Left renal pelvis (tissue), 4 donors: ENCODE data around the gene TNFRSF19. TPM values are rescaled to one million over a fixed set of nuclear protein-coding genes. Genes with fewer than 3 reads are reported as not detected.

Experiments used
- DNase-seq, 4 donors: peaks; one replicate each; pipeline ENCODE4 v3.0.0-alpha.2; 2013; ENCODE audit warnings: low read depth in 4 of 4, low spot score in 3 of 4
- polyA plus RNA-seq, 4 donors: library from polyadenylated mRNA; unstranded; fragments of 120-200 nt; gene quantifications; one replicate each; pipeline ENCODE4 v1.2.1, GENCODE V29; 2013; ENCODE audit not compliant: insufficient read length in 4 of 4

The TNFRSF19 gene
- polyA plus RNA-seq, 4 donors, result 28.8 to 56.4 (median 50.9) TPM

GRCh38 chr13:23711355-23711754, 141.1 kb downstream of the TNFRSF19 start:
- DNase-seq, result no peak

DNA sequence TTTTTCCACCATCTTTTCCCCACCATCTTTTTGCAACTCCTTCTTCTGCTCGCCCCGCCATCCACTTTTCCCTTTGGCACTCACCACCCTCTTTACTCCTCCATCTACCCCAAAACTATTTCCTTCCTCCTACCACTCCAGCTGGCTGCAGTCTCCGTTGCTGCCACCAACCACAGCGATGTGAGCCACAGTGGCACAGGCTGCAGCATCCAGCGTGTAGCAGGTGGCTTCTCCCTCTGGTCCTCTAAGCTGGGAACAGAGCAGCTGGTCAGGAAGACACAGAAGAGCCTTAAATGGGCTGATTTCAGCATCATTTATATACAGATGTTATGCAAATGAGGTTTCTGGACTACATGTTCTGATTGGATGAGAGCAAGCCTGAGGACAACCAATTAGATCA, 144.5 kb downstream of the TNFRSF19 start:
- DNase-seq, result no peak

- no peak for DNase-seq
These were observed 145.0 kb downstream of the TNFRSF19 start for GRCh38 chr13:23715092-23715761.

- DNase-seq, result no peak
These were observed 145.6 kb downstream of the TNFRSF19 start for GRCh38 chr13:23715762-23716235.

DNA sequence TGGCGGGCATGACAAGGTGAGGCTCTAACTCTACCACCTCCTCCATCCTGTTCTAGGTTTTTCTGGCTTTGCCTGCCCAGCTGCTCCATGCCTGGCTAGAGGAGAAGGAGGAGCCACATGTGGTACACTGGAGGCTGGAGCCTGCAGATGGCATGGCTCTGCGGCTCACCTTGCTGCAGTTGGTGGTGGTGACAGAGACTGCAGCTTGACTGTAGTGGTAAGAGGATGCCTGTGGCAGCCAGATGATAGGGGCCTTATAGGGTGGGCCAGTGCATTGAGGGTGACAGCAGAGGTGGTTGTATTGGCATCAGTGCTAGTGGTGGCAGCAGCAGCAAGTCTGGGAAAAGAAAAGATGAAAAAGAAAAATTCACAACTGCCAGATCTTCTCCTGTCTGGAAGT, 146.2 kb downstream of the TNFRSF19 start:
- no peak for DNase-seq

DNA sequence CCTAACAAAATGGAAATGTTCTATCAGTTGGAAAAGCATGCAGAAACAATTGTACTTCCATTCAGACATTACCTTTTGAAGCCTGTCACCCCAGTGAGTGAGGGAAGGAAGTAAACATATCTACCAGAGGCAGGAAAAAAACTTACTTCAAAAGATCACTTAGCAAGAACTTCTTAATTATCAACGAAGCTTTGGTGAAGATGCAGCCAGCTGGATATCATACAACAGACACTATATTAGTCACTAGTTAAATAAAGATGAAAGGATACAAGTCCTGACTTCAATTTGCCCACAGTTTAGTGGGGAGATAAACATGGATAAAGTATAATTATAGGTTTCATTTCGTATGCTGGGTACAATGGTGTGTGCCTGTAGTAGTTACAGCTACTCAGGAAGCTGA, 148.8 kb downstream of the TNFRSF19 start:
- DNase-seq, result no peak

GRCh38 chr13:23722726-23723453, 152.7 kb downstream of the TNFRSF19 start:
- no peak for DNase-seq

- DNase-seq, result no peak
These were observed 153.3 kb downstream of the TNFRSF19 start for GRCh38 chr13:23723471-23723870.

DNA sequence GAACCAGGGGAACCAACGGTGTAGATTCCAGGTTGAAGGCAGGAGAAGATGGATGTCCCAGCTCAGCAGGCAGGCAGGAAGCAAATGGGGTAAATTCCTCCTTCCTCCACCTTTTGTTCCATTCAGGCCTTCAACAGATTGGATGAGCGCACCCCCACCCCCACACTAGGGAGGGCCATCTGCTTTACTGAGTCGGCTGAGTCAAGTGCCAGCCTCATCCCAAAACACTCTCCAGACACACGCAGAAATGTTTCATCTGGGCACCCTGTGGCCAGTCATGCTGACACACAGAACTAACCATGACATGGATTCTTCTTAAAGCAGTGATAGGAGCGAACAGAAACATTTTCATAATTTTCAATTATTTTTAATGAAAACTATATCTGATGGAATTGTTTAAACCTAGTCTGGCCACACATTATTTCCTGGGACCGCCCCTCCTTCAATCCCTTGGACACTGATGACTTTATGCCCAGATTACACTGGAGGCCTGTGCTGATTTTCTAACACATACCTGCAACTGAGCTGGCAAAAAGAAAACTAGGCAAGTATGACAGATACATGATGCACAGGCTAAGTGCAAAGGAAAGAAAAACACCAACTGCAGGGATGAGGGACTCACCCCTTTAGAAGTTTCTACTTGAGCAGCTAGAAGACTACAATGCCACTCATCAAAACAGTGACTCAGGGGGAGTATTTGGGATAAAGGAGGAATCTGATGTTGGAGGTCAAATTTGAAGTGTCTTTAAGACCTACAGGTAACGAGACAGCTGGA, 154.2 kb downstream of the TNFRSF19 start:
- DNase-seq, result no peak

Other genes starting within 250 kb of the TNFRSF19 start
- 10 to 100 TPM; 10.9 to 13.8 (median 12.1) TPM for gene SACS, start 136.7 kb upstream of the TNFRSF19 start, polyA plus RNA-seq